ENCODE measurements around the gene KCNH4. TPM values are rescaled to one million over a fixed set of nuclear protein-coding genes. Genes with fewer than 3 reads are reported as not detected.

The KCNH4 gene
- total RNA-seq: not detected

DNA sequence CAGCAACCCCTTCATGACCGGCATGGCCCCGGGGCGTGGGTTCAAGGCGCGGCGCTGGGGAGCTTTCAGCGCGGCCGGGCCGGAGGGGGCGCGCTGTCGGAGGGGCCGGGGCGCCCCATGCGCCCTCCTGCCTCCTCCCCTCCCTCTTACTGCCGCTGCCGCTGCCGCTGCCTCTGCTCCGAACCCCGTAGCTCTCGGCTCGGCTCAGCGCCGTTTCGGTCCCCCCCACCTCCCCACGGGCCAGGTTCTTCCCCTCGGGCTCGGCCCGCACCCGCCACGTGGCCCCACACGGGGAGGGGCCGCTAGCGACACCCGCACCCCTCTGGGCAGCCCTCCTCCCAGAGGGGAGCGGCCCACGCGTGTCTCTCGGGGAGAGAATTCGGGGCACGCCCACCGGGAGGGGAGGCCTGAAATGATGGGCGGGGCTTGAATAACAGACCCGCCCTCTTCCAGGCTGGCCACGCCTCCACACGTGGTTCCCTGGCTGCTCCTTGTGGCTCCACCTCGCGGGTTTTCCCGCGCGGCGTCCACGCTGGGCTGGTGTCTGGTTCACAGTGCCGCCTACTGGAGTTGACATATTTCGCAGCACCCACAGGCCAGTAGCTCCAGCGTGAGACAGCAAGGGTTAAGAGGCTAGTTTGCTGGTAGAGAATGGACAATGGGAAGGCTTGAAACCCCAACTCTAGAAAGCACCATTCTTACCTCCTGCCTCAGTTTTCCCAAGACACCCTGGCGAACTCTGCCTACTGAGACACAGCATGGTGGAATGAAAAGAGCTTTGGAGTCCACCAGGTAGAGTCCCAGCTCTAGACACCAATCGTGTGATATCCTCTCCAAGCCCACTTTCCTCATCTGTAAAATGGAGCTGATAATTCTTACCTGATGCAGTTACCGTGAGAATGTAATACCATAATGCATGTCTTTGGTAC lies at the start of gene KCNH4:
TSS of gene KCNH4 (minus strand) at position 221 of the 929 bp plus-strand sequence. CDS start at position 24, 197 bp downstream.

DNA sequence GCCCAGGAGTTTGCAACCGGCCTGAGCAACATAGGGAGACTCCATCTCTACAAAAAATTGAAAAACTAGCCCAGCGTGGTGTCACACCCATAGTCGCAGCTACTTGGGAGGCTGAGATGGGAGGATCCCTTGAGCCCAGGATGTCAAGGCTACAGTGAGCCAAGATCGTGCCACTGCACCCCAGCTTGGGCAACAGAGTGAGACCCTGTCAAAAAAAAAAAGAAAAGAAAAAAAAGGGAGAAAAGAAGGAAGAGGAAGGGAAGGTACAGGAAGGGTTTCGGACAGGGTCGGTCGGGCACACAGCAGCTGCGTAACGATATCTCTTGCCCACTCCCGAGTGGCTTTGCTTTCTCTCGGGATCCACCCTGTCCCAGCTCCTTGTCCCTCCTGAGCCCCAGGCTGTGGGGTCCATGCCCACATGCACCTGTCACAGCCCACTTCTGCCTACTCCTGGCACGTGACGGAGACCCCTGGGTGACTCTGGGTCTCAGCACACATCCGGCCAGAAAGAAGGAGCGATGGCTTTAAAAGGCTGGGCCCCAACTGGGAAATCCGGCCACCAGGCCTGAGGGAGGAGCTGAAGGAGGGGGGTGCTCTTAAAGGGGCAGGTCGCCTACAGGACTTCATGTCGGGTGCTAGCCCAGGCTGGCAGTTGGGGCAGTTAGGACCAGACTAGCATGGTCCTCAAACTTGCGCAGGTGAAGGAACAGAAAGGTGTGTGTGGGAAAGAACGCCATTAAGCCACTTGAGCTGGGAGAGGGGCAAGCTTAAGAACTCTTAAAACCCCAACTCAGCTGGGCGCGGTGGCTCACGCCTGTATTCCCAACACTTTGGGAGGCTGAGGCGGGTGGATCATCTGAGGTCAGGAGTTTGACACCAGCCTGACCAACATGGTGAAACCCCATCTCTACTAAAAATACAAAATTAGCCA lies 13.3 kb upstream of the KCNH4 start, which contains the start of gene GHDC:
TSS of gene GHDC (minus strand) at position 526 of the 931 bp plus-strand sequence. CDS start 913 bp downstream, outside the sequence.

DNA sequence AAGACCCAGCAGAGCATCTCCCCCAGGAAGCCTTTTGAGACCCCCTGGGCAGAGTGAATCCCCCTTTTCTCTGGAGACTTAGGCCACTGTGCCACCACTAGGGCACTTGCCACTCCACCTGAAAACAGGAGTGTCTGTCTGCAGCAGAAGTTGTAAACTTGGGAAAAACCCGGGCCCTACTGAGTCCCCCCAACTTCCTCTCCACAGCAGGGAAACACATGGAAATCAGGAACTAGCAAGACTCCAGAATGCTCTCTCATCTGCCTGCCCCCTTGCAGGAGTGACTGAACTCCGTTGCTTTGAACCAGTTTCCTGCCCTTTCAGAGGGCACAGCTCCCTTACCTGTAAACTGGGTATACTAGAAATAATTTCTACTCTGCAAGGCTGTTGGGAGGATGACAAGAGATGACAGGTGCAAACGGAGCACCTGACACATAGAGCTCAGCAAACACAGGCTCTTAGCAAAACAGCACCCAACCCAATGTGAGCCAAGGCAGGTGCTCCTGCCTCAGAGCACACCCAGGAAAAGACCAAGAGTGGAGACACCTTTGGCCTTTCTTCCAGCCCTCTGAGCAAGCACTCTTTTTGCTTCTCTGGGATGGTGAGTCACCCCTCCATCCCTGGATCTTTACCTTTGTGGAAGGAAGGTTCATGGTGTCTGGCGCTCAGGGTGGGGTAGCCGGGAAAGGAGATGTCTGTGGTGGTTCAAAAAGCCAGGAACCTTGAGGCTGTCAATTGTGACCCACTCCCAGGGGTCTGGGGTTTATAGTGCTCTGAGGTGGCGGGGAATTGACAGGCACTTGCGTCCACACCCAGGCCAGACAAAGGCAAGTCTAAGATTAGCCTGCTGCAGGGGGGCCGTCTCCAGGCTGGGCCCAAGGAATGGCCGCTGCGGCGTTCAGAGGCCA lies 4.0 kb upstream of the KCNH4 start, which contains the start of gene HCRT:
TSS of gene HCRT (minus strand) at position 740 of the 908 bp plus-strand sequence. CDS start at position 653, 87 bp downstream.

DNA sequence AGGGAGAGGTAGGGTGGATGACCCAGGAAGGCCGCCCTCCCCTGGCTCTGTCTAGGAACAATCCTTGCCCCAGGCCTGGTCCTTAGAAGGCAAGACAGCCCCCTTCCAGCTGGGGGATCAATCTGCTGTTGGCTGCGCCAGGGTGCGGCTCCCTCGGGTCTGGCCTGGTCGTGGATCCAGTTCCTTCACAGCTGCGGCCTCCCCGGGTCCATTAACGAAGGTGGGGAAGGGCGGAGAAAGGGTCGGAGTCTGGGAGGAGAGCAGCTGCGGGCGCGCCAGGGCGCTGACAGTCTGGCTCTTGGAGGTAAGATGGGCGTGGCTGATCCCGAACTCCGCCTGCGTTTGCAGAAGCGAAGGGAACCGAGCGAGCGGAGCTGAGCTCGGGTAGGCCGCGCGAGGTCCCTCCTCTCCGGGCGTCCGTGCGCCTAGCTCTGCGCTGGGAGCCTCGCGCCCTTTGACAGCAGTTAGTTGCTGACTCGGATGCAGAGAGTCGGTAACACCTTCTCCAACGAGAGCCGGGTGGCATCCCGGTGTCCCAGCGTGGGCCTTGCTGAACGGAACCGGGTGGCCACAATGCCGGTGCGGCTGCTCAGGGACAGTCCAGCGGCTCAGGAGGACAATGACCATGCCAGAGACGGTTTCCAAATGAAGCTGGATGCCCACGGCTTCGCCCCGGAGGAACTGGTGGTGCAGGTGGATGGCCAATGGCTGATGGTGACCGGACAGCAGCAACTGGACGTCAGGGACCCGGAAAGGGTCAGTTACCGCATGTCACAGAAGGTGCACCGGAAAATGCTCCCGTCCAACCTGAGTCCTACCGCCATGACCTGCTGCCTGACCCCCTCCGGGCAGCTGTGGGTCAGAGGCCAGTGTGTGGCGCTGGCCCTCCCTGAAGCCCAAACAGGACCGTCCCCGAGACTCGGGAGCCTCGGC lies 58.3 kb downstream of the KCNH4 start, which contains the start of gene HSPB9:
TSS of gene HSPB9 (plus strand) at position 434 of the 933 bp plus-strand sequence. CDS start at position 481, 47 bp downstream.

DNA sequence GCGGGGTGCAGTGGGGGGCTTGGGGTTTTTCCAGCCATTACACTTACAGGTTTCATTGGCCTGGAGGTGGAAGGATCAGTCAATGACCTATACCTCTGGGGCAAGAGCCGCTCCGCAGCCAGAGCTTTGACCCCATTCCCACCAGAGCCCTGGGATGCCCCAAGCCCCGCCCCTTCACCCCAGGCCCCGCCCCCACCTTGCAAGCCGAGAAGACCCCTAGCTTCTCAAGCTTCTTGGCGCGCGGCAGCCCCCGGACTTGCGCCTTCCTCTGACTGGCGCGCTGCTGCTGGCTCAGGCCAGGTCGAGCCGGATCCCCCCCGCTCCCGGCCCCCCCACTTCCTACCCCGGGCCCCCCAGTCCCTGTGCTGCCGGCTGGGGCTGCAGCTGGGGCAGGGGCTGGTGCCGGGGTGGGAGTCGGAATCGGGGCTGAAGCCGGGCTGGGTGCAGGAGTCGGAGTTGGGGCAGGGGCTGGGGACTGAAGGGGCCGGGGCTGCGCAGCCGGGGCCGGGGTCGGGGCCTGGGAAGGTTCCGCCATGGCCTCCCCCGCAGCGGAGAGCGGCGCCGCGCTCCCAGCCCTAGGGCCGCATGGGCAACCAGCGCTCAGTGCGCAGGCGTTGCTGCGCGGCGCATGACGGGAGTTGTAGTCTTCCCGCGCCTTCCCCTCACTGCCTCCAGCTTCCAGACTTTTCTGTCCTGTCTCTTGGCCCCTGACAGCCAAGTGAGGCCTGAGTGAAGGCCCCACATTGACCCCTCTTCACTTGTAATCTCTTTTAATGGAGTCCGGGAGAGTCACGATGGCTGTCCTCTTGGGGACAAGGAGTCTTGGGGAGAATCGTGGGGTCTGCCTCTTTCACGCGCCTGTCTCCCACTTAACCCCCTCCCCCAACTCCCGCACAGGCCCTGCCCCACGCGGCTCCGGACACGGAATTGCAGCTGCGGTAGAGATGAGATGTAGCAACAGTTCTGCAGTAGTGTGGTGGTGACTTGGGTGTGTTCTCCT lies 59.9 kb downstream of the KCNH4 start, which contains the start of gene KAT2A:
TSS of gene KAT2A (minus strand) at position 598 of the 1,000 bp plus-strand sequence. CDS start at position 535, 63 bp downstream.

DNA sequence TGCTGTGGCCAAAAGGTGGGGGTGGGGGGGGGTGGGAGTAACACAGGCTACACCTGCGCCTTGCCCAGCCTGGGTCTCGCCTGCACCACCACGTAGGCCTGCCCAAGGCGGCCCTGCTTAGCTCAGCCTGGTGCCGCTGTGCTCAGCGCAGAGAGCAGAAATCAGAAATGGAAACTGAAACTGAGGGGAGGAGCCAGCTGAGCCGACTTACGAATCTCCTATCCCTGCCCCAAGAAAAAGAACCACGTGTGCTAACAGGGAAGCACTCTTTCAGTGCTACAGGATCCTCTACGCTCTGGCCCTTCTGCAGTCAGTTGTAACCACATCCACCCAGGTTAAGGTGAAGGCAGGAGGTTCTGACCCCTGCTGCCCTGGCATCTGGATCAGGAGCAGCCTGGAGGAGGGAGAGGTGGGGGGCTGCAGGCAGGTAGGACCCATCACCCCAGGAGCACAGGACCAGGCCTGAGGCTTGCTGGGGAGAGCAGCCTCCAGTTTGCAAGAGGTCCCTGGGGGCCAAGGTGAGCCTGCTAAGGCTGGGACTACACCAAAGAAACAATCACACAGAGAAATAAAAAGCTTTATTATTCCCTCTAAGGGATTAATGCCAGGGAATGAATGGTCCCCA lies 68.3 kb downstream of the KCNH4 start, which contains the start of gene DHX58:
TSS of gene DHX58 (minus strand) at position 163 of the 625 bp plus-strand sequence. CDS start 822 bp downstream, outside the sequence.

Other genes with a start within 250 kb of the KCNH4 start
- 64.6 TPM for gene CNP, start 214.3 kb downstream of the KCNH4 start, total RNA-seq
- gene DNAJC7, start 163.7 kb downstream of the KCNH4 start, total RNA-seq: 103 TPM
- gene NKIRAS2, start 161.1 kb downstream of the KCNH4 start, total RNA-seq: 45.6 TPM
- gene C17orf113, start 130.5 kb downstream of the KCNH4 start, total RNA-seq: 7.9 TPM
- gene ZNF385C, start 82.7 kb downstream of the KCNH4 start, total RNA-seq: 4.0 TPM
- 6.3 TPM for gene DHX58, start 68.4 kb downstream of the KCNH4 start, total RNA-seq
- gene KAT2A, start 59.8 kb downstream of the KCNH4 start, total RNA-seq: 28.9 TPM
- not detected for gene HSPB9, start 58.3 kb downstream of the KCNH4 start, total RNA-seq
- 60.8 TPM for gene RAB5C, start 26.2 kb downstream of the KCNH4 start, total RNA-seq
- gene HCRT, start 4.3 kb upstream of the KCNH4 start, total RNA-seq: 1.4 TPM
- 38.6 TPM for gene GHDC, start 13.4 kb upstream of the KCNH4 start, total RNA-seq
- gene STAT5B, start 95.2 kb upstream of the KCNH4 start, total RNA-seq: 60.3 TPM
- gene STAT5A, start 107.4 kb upstream of the KCNH4 start, total RNA-seq: 15.6 TPM
- 92.6 TPM for gene STAT3, start 207.3 kb upstream of the KCNH4 start, total RNA-seq
- gene CAVIN1, start 242.1 kb upstream of the KCNH4 start, total RNA-seq: 178 TPM